CD4-positive, alpha-beta T cell treated with Interleukin-21 for 1 hour (primary cell): ENCODE results near the gene PSMB9.
"Not testable (repeated sequence)": the region's sequence is repeated elsewhere in the genome, so short reads cannot be mapped to it uniquely, and the experiment has no call there.

Experiments used
- DNase-seq: peaks from one replicate; pipeline ENCODE4 v3.0.0-alpha.2; 2020

The PSMB9 gene

GRCh38 chr6:32853541-32854375 is at the start of gene PSMB9, which contains the start of gene TAP1:
Gene PSMB9 (plus strand): TSS chr6:32854192. CDS start chr6:32854230, 38 bp downstream.
Gene TAP1 (minus strand): TSS chr6:32853704. CDS start chr6:32853636, 68 bp downstream.
- DNase-seq: peak; percentile 97

- DNase-seq: not testable (repeated sequence)
Measured at GRCh38 chr6:32805404-32805803, 48.6 kb upstream of the PSMB9 start.

- no peak for DNase-seq
Measured at GRCh38 chr6:32807020-32807580, 46.9 kb upstream of the PSMB9 start.

DNA sequence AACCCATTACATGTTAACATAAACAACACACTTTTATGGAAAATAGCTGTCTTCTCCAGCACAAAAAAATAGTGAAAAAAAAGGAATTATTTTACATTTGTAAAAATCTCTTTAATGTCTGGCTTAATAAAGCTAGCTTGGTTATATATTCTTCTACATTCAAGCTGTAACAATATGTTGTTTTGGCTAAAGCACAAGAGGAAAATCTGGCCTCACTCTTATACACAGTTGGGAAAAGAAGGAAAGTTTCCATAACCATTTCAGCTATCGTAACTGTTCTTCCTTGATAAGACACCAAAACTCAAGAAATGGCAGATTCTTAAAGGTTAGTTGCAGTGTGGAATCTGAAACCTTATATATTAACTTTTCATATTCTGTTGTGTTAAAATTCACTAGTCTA is 44.8 kb upstream of the PSMB9 start:
- DNase-seq: no peak

- no peak for DNase-seq
Measured at GRCh38 chr6:32814145-32814544, 39.8 kb upstream of the PSMB9 start.

DNA sequence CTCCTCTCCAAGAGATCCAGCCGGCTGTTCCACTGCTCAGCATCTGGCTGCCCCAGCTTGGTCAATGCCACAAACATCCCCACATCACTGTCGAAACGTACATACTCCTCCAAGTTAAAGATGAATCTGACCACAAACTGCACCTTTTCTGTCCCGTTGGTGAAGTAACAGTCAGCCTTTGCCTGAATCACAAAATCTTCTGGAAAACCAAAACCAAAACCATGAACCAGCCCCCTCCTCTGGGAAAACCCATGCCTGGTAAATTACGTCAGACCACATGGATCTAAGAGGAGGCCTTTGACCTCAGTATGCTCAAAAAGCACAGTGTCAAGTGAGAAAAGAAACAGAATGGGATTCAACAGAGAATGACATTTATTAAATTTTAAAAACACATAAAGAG is 38.9 kb upstream of the PSMB9 start:
- no peak for DNase-seq

GRCh38 chr6:32815996-32816395 is 38.0 kb upstream of the PSMB9 start:
- DNase-seq: no peak

DNA sequence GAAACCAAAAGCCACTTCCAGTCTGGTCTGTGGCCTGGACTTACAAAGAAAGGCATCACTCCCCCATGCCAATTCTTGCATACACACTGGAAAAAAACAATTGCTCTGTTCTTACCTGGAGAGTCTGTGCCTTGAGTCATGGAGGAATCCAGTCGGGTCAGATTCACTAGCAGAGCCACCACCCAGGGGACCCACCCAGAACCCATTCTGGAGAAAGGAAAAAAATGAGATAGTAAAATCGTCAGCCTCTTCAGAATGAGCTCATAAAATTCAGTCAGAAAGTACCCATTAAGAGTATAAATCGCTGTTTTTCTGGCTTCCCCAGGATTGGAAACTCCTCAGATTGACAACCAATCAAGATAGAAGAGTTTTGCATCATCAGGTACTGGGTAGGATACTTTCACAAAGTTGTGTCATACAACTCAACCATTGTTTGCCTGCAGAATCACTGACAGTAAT is 37.2 kb upstream of the PSMB9 start, which contains the start of gene HLA-DOB:
Gene HLA-DOB, minus strand, starts transcription at position 257 of the 459 bp plus-strand sequence. Its CDS starts 51 bp downstream, at position 206.
- peak; percentile 43 for DNase-seq

DNA sequence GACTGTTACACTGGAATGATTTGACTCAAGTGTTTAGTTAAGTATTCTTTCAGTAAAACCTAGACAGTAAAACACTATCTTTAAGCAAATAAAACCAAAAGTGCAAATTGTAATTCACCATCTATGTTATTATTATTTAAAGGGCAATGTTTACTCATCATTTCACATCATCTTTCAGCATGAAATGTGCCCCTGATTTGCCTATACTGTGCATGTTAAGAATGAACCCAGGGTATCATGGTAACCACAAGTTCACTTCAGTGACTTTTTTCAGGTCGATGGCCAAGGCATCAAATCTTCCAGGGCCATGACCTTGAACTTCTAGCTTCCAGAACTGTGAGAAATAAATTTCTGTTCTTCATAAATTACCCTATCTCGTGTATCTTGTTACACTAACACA is 35.1 kb upstream of the PSMB9 start:
- no peak for DNase-seq

- no peak for DNase-seq
Measured at GRCh38 chr6:32819729-32820128, 34.3 kb upstream of the PSMB9 start.

- DNase-seq: no peak
Measured at GRCh38 chr6:32825966-32826365, 28.0 kb upstream of the PSMB9 start.

- no peak for DNase-seq
Measured at GRCh38 chr6:32827025-32827424, 27.0 kb upstream of the PSMB9 start.

DNA sequence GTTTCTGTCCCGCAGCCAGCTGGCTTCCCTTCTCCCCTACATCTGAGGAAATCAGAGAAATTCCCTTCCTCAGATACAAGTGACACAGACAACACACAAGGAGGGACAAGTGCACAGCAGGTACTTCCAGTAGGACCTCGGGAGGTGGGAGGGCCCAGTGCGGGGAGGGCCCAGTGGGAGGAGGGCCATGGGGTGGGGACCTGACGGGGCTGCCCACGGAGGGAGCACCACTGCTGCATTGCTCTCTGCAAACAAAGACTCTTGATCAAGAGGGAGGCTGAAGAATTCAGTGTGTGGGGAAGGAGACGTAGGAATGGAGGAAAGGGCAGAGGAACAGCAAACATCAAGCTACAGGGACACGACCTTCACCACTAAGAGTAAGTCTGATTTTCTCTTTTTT is 24.5 kb upstream of the PSMB9 start:
- no peak for DNase-seq

GRCh38 chr6:32830017-32830416 is 24.0 kb upstream of the PSMB9 start:
- no peak for DNase-seq

DNA sequence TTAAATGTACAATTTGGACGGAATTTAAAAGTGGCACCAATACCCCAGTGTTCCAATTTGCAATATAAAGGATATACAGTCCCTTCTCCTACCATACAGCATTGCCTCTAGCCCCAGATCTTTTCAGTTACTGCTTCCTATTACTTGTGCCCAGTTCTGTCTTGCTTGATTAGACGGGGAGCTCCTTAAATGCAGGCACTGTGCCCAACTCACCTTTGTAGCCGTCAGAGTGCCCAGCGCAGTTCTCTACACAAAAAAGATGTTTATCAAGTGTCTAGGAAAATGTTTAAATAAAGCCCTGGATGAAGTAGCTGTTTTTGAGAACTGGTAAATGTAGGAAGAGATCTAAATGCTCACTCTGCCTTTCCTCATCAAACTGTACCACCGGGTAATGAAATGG is 23.1 kb upstream of the PSMB9 start:
- DNase-seq: no peak

GRCh38 chr6:32832535-32832934 is 21.5 kb upstream of the PSMB9 start:
- DNase-seq: no peak

DNA sequence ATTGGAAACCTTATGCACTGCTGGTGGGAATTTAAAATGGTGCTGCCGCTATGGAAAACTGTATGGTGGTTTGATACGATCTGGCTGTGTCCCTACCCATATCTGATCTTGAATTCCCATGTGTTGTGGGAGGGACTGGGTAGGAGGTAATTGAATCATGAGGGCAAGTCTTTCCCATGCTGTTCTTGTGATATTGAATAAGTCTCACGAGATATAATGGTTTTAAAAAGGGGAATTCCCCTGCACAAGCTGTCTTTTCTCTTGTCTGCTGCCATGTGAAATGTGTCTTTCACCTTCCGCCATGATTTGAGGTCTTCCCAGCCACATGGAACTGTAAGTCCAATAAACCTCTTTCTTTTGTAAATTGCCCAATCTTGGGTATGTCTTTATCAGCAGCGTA is 20.3 kb upstream of the PSMB9 start:
- no peak for DNase-seq

- no peak for DNase-seq
Measured at GRCh38 chr6:32835167-32835893, 18.7 kb upstream of the PSMB9 start.

DNA sequence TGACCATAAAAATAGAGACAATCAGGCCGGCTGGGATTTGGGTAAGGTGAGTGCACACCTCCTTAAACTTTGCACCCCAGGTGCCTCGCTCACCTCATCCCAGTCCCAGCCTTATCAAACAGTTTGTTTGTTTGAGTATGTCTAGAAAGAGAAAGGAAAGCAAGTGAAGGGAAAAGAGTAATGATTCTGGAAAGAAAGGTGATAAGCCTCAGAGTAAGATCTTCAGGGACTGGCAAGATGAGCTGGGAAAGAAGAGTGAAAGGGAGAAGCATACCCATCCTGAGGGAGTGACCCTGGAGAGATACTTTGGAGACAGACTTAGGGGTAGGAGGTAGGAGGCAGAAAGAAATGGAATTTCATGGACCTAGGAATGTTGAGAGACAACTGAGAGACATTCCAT is 17.1 kb upstream of the PSMB9 start:
- DNase-seq: no peak

DNA sequence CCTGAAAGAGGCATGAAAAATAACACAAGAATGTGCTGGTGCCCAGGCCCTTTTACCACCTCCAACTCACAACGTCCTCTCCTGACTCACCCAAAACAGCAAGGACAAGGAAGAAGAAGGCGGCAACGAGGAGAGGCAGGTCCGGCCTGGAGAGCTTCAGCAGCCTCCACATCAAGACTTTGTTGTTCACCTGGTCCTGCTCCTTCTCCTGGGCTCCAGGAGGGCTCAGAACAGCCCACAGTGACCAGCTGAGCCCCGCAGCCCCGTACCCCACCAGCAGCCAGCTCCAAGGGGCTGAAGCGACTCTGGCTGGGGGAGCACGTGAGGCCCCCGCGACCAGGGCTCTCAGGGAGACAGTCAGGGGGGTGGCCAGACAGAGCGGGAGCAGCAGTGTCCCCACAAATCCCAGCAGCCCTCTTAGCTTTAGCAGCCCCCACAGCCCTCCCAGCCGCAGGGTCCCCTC is 16.3 kb upstream of the PSMB9 start:
- no peak for DNase-seq

- DNase-seq: peak; percentile 98
Measured at GRCh38 chr6:32838114-32838958, 15.7 kb upstream of the PSMB9 start, which contains the start of gene TAP2. Gene TAP2 (minus strand): TSS chr6:32838739. CDS start chr6:32838233, 506 bp downstream.

GRCh38 chr6:32839356-32839755 is 14.6 kb upstream of the PSMB9 start:
- DNase-seq: no peak
